GM19238 (cell line): ENCODE measurements around the gene SLC10A7.

Source experiments
- DNase-seq: peaks from one replicate; pipeline ENCODE4 v3.0.0; 2011; ENCODE audit warnings: low spot score; ENCODE audit not compliant: insufficient read length

The SLC10A7 gene

DNA sequence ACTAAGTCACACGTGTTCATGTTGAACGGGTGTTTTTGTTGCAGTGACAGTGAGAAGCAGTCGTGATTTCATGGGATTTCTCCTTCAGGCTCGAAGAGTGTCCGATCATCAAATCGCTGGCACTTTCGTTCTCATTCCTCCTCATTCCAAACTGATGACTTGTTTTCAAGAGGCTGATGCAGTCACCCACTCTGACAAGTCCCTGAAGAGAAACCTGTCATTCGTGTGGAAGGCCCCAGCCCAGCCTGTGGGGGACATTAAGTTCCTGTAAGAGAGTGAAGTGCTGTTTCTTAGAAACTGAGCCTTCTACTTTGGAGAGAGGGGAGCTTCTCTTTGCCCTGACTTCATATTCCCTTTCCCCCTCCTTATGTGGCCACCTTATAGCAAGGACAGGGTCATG lies 299.4 kb downstream of the SLC10A7 start:
- no peak for DNase-seq

DNA sequence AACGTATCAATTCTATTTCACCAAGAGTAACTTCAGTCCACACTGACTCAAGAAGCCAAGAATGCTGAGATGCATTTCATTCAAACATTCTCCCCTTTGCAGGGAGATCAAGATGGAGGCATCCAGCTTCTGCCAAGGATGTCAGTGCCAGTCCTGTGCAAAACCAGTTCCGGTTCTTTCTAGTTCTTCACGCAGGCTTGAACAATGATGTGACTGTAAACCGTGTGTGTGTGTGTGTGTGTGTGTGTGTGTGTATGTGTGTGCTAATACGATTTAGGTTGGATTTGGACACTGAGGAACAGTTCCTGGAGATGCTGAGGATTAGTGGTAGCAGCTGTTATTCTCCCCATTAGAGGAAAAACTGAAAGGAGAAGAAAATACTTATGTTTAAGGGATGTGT lies 307.5 kb downstream of the SLC10A7 start, which contains the start of gene REELD1:
REELD1 (plus strand) TSS at position 301 of the 400 bp plus-strand sequence. CDS start 2,415 bp downstream, outside the sequence.
- DNase-seq, result no peak

GRCh38 chr4:146212781-146213180 lies 309.0 kb downstream of the SLC10A7 start:
- no peak for DNase-seq

GRCh38 chr4:146211440-146211839 lies 310.3 kb downstream of the SLC10A7 start:
- no peak for DNase-seq

GRCh38 chr4:146210890-146211289 lies 310.9 kb downstream of the SLC10A7 start:
- DNase-seq, result no peak

GRCh38 chr4:146207410-146207809 lies 314.3 kb downstream of the SLC10A7 start:
- no peak for DNase-seq
